Activated T-cell treated with anti-CD3 and anti-CD28 coated beads for 24 hours (primary cell): ENCODE measurements around the gene DGUOK.
"Not testable (repeated sequence)": the region's sequence is repeated elsewhere in the genome, so short reads cannot be mapped to it uniquely, and the experiment has no call there.

ENCODE experiments used
- DNase-seq: peaks from one replicate; pipeline ENCODE4 v3.0.0-alpha.2; 2020; ENCODE audit warnings: low read depth

The DGUOK gene

DNA sequence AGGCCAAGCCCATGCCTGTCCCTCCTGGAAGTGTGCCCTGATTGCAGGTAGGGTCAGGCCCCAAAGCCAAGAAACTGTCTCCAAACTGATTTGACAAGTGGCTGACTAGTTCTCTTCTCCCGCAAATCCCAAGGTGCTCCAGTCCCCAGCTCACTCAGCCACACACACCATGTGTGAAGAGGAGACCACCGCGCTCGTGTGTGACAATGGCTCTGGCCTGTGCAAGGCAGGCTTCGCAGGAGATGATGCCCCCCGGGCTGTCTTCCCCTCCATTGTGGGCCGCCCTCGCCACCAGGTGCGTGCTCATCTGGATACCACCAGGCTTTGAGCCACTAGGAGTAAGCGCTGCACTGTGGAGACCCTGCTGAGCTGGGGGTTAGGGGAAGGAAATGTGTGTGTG is 25.5 kb upstream of the DGUOK start:
- no peak for DNase-seq

DNA sequence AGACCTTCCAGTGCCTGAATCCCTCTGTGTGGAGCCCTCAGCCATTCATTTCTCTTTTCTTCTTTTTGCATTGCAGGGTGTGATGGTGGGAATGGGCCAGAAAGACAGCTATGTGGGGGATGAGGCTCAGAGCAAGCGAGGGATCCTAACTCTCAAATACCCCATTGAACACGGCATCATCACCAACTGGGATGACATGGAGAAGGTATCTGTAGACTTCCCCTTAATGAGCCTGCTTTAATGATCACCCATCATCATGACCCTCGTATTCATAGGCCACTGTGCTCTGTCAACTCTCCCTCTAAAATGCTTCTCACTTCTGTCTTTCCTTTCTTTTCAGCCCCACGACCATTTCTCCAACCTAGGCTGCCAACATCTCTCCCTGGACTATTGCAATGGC is 24.4 kb upstream of the DGUOK start:
- no peak for DNase-seq

DNA sequence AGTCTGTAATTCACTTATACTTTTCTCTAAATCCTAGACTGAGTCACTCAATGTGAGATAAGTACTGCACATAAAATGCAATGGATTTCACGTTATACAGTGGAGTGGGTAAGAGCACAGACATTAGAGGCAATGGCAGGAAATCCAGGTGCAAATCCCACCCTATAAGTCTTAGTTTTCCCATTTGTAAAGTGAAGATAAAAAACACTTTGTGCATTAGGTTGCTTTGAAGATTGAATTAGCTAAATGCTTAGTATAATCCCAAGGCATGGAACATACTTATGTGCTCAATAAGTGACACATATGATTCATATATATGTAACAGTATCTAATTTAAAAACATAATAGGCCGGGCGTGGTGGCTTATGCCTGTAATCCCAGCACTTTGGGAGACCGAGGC is 23.4 kb upstream of the DGUOK start:
- DNase-seq, result no peak

DNA sequence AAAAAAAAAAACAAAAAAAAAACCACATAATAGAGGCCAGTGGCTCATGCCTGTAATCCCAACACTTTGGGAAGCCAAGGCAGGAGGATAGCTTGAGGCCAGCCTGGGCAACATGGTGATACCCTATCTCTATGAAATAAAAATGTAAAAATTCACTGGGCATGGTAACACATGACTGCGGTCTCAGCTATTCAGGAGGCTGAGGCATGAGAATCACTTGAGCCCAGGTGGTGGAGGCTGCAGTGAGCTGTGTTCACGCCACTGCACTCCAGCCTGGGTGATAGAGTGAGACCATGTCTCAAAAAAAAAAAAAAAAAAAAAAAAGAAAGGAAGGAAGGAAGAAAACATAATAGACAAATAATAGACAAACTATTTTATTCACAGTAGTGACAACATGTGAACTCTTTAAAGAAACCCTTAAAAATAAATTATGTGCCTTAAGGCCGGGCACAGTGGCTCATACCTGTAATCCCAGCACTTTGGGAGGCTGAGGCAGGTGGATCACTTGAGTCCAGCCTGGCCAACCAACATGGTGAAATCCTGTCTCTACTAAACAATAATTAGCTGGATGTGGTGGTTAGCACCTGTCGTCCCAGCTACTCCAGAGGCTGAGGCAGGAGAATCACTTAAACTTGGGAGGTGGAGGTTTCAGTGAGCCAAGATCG is 22.6 kb upstream of the DGUOK start:
- DNase-seq, result not testable (repeated sequence)

DNA sequence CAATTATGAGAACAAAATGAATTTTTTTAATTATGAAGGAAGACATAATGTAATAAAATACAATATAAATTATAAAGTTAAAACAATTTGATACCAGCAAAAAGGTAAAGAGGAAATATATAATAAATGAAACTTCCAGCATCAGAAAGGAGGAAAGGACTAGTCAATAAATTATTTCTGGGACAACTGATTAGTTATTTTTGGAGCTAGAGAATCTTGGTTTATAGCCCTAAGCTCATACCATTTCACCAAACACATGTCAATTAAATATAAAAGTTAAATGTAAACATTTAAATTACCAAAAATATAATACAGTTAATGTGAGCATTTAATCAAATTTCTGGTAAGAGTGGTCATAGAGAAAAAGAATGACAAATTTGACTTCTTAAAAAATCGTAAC is 21.7 kb upstream of the DGUOK start:
- no peak for DNase-seq

DNA sequence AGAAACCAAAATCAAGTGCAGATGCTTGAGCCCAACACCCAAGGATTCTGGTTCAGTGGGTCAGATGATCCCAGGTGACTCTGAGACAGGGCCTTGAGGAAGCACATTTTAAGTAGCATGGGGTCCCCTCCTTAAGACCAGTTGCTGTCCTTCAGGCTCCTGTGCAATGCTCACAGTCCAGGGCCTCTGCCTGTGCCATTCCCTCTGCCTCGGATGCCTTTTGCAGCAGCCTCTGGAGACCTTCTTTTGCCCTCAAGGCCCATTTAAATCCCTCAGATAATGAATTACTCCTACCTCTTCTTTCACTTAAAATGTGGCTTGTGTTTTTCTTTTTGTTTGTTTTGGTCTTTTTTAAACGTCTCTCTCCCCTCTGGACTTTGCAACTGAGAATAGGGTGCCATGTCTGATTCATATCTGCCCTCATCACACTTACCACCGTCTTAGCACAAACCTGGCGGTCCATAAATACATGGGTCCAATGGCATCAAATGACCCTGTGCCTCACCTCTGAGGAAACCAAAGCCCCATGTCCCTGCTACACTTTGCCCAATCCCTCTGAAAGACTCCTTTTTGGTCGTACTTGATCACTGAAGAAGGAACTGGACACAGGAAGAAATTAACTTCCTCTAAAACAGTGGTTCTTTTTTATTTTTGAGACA is 19.7 kb upstream of the DGUOK start:
- DNase-seq, result no peak

DNA sequence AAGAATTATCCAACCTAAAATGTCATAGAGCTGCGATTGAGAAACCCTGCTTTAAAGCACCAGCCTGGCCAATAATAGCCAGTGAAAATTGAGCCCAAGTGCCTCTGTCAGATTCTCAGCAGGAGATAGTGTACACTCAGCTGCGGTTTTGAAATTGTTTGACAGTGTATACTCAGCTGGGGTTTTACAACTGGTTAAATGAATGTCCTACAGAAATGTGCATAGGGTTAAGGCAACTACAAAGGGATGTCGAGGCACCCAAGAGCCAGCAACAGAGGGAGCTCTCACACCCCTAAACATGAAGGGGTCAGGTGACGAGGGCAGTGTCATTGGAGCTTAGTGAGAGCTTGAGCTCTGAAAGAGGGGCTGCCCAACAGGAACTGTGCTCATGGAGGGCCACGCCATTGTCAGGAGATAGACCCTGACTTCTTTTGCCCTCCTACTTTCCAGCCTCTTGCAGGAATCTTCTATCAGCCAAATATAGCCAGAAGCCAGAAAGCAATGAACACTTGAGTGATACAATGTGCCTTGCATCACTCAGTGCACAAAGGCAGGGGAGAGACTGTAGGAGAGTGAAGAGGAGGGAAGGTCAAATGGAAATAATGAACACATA is 18.7 kb upstream of the DGUOK start:
- peak; percentile 46 for DNase-seq

DNA sequence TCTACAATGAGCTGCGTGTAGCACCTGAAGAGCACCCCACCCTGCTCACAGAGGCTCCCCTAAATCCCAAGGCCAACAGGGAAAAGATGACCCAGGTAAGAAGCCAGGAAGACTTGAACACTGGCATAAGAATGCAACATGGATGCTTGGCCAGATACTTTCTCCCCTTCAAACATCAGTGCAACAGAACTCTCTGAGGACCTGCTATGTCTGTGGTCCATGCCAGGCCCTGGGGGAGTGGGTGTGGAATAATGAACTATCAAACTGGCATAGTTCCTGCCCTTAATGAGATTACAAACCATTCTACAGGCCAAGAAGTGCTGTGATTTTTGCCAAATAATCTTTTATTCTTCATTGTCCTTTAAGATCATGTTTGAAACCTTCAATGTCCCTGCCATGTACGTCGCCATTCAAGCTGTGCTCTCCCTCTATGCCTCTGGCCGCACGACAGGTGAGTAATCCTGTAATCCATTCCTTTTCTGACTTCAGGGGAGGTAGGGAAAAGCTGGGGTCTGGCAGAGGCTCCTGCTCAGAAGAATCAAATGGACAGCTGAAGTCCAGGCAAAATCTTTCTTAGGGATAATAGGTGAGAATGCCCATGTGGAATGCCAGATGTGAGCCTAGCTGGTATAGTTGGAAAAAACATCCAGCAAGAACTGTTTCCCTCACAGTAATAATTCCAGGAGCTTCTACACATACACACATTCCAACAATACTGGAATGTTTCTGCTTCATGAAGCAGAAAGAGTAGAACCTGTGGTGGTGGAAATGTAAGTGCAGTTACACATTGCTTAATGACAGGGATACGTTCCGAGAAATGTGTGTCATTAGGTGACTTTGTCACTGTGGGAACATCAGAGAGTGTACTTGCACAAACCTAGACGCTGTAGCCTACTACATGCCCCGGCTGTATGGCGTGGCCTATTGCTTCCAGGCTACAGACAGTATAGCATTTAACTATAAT is 17.7 kb upstream of the DGUOK start:
- no peak for DNase-seq

DNA sequence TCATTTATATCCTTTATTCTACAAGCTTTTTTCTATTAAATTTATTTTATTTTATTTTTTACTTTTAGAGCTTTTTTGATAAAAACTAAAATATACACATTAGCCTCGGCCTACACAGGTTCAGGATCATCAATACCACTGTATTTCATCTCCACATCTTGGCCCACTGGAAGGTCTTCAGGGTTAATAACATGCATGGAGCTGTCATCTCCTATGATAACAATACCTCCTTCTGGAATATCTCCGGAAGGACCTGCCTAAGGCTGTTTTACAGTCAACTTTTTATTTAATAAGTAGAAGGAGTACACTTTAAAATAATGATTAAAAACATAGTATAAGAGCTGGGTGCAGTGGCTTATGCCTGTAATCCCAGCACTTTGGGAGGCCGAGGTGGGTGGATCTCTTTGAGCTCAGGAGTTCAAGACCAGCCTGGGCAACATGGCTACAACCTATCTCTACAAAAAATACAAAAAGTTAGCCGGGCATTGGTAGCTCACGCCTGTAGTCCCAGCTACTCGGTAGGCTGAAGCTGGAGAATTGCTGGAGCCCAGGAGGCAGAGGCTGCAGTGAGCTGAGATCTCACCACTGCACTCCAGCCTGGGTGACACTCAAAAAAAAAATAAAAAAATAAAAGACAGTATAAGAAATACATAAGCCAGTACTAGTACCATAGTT is 15.7 kb upstream of the DGUOK start:
- DNase-seq, result no peak

DNA sequence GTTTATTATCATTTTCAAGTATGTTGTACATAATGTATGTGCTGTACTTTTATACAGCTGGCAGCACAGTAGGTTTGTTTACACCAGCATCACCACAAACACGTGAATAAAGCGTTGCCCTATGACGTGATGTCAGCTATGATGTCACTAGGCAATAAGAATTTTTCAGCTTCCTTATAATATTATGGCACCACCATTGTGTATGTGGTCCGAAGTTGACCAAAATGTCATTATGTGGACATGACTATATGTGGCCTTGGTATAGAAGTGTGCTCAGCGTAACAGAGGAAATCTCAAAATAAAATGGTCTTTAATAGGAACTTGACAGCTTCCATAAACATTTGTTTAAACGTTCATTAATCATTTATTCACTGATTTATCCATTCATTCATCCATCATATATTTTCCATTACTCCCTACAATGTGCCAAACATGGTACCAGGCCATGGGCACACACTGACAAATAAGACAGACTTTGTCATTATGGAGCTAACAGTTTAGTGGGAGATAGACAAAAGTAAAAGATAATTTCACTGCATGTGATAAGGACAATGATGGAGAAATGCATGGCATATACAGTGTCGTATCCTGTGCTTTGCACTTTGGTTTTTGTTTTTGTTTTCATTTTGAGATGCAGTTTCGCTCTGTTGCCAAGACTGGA is 15.0 kb upstream of the DGUOK start:
- DNase-seq, result no peak

DNA sequence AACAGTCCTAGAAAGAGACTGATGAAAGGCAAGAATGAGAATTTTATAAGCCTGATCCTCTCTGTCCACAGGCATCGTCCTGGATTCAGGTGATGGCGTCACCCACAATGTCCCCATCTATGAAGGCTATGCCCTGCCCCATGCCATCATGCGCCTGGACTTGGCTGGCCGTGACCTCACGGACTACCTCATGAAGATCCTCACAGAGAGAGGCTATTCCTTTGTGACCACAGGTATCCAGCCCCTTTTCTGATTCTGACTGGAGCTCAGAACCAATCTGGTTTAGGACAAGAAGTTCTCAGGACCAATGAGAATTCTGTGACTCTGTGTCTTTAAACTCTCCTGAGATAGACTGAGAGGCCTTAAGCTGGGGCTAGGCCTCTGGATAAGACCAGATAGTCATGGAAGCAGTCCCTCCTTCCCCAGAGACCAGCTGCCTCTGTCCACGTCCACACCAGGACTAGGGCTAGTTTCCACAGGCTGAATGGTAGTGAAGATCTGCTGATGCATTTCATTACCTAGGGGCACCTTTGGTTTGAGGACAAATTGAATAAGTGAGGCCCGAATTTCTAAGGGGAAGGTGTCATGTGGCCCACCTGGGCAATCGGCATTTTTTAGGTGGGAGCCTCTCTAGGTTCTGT is 13.1 kb upstream of the DGUOK start:
- DNase-seq, result no peak

DNA sequence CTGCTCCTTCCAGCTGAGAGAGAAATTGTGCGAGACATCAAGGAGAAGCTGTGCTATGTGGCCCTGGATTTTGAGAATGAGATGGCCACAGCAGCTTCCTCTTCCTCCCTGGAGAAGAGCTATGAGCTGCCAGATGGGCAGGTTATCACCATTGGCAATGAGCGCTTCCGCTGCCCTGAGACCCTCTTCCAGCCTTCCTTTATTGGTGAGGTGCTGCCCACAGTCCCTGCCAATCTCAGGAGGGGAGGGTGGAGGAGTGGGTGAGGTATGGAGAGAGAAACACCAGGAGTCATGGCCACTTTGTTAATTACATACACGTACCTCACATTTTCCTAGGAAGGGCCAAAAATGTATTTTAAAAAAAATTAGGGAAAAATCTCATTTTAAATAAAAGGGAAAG is 12.0 kb upstream of the DGUOK start:
- DNase-seq, result no peak

DNA sequence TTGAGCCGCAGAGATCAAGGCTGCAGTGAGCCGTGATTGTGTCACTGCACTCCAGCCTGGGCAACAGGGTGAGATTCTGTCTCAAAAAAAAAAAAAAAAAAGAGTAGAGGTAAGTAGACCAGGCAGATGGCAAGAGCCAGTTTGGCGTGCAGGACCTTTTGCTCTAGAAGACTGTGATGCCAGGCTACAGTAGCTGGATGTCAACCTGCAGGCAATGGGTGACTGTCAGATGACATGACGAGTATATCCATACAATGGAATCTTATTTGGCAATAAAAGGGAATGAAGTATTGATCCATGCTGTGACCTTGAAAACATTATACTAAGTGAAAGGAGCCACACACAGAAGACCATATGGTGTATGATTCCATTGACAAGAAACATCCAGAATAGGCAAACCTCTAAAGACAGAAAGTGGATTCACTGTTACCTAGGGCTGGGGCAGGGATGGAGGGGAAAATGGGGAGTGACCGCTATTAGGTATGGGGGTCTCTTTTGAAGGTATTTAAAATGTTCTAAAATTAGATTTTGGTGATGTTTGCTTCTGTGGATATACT is 11.2 kb upstream of the DGUOK start:
- no peak for DNase-seq

DNA sequence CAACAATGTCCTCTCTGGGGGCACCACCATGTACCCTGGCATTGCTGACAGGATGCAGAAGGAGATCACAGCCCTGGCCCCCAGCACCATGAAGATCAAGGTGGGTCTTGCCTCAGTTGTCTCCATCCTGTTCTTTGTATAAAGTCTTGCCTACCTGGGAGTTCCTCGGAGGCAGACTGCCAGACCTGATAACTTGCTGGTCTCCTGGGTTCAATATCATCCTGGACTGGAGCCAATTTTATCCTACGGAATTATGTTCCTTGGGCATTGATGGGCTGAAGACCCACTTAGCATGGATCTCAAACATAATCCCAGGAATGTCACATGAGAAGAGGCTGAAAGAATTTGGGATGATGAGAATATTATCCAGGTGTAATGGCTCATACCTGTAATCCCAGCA is 10.0 kb upstream of the DGUOK start:
- no peak for DNase-seq

DNA sequence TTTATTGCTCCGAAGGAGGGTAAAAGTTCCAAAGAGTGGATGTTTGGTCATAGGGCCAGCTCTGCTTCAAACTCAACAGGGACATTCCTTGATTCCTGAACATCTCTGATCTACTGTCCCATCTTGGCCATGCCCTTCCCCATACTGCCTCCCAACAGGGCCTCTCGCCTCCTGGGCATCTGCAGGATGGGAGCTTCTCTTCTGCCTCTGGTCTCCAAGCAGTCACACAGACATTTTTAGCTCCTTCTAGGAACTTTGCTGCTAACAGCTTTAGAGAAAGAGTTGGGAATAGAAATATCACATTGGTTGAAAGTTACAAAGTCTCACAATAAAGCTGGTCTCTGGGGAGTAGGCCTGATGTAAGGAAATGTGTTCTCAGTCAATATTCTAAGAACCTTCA is 9.4 kb upstream of the DGUOK start:
- DNase-seq, result no peak

DNA sequence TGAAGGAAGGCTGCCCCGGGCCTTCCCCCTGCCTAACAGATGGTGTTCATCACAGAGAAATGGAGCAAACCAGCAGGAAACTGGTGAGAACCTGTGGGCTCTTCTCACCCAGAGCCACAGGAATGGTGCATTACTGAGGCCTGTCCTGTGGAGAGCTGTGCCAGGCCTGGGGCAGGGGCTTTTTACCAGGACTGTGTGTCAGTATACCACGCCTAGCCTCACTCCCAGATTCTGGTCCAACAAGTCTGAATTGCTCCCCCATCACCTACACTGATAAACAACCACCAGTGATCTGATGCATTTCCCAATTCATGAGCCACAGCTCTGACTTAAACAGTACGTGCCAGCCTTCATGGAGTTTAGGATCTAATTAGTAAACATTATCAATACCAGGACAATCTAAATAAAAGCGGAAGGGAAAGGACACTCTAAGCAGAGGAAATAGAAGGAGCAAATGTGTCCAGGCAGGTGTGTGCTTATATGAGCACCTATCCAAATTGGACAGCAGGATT is 8.9 kb upstream of the DGUOK start:
- DNase-seq, result no peak

DNA sequence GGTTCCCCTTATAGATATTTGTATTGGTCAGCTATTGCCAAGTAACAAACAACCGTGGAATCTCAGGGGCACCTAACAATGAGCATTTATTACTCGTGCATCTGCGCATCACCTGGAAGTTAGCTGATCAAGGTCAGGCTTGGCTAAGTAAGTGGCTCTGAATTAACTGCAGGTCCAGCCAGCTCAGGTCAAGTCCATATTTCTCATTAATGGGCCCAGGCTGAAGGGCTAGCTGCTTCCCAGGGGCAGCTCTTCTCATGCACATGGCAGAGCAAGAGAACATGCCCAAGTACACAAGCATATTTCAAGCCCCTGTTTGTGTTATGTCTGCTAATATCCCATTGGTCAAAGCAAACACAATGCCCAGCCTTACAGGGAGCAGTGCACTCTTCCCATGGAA is 7.8 kb upstream of the DGUOK start:
- no peak for DNase-seq

DNA sequence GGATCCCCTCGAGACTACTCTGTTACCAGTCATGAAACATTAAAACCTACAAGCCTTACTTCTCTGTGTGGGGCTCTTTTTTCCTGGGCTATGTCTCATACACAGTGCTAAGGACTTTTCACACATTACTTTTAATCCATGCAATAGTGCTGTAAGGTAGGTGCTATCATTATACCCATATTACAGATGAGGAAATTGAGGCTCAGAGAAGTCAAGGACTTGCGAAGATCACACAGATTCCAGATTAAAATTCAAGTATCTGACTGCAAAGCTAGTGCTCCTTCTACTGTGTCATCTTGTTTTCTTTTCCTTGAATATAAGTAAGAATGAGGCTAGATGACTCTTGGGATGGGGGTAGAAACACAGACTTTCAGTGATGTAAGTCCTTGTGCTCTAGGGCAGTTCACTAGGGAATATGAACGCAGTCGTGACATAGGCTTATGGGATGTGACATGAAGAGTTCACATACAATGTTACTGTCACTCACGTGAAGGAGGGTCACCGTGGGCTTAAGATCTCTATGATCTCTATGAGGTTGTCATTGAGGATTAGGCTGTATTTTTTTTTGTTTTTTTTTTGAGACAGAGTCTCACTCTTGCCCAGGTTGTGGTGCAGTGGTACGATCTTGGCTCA is 7.0 kb upstream of the DGUOK start:
- DNase-seq, result no peak

DNA sequence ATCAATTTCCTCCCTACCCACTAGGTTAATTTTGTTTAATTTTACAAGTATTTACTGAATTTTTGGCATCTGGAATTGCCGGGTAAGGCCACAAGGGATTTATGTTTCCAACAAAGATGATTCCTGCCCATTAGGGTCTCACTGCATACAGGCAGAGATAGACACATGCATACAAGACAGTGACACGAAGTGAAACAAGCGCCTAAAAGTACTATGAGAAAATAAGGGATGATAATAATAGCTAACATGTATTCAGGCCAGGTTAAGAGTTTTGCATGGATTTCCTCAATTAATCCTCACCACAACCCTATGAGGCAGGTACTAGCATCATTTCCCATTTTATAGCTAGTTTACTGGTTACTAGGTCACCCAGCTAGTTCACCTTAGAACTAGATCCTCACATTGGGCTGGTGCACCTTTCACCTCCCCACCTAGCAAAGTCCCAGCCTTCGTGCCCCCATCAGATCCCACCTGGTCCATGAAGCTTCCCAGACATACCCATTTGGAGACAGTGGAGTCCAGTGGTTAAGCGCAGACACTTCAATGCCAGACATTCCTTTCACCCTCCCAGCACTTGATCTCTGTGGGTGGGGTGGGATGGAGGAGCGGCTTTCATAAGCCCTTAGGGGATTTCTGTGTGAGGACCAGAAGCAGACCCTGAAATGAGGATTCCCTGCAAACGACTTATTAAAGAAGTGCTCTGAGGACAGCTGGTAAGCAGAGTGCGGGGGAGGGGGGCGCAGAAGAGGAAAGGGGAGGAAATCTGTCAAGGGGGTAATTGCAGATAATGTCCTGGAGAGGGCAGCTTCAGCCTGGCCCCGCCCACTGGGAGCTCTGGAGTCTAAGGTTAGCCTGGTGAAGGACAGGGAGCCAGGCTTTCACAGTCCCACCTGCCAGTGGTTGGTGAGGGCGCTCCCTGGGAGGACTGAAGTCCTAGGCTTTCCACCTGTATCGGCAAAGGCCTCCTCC is 5.8 kb upstream of the DGUOK start:
- no peak for DNase-seq
